KOPT-K1 (cell line): Measurements from ENCODE around the gene B3GALT5.
"Not testable (repeated sequence)": the region's sequence is repeated elsewhere in the genome, so short reads cannot be mapped to it uniquely, and the experiment has no call there.

ENCODE experiments used
- H3K27ac ChIP-seq: fragments of 200-600 bp; sonication (generic); 2 replicates; pipeline ENCODE4 v1.5.1; 2016; ENCODE audit warnings: antibody characterized with exemption, mild to moderate bottlenecking, low read depth, low read length; ENCODE audit not compliant: poor library complexity, severe bottlenecking
- H3K36me3 ChIP-seq: fragments of 200-600 bp; sonication (generic); 2 replicates; pipeline ENCODE4 v1.5.1; 2017; ENCODE audit warnings: antibody characterized with exemption, mild to moderate bottlenecking, low read length, moderate library complexity; ENCODE audit not compliant: insufficient read depth
- H3K9me3 ChIP-seq: fragments of 200-600 bp; sonication (generic); 2 replicates; pipeline ENCODE4 v1.5.1; 2017; ENCODE audit warnings: antibody characterized with exemption, low read length, mild to moderate bottlenecking; ENCODE audit not compliant: insufficient read depth, poor library complexity, severe bottlenecking

B3GALT5 gene

GRCh38 chr21:39612233-39613040, at the start of gene B3GALT5:
B3GALT5 (plus strand) TSS chr21:39612940; CDS start chr21:39660560, 47,620 bp downstream.
- Histone ChIP-seq H3K9me3 (peaks cover 2% of the 10 kb centered on the region), H3K36me3 (no peaks in the 10 kb centered on the region), H3K27ac (no peak within 1 kb of the TSS)

- no peak overlapping the region for H3K27ac ChIP-seq
- H3K36me3 ChIP-seq: no peaks in the 10 kb centered on the region
- H3K9me3 ChIP-seq: no peaks in the 10 kb centered on the region
Measured at GRCh38 chr21:39564200-39564599, 48.5 kb upstream of the B3GALT5 start.

- H3K9me3 ChIP-seq: no peaks in the 10 kb centered on the region
- no peaks in the 10 kb centered on the region for H3K36me3 ChIP-seq
Measured at GRCh38 chr21:39567180-39567972, 45.4 kb upstream of the B3GALT5 start.

GRCh38 chr21:39568361-39568760, 44.4 kb upstream of the B3GALT5 start:
- Histone ChIP-seq H3K36me3 (no peaks in the 10 kb centered on the region), H3K27ac (no peak overlapping the region), H3K9me3 (no peaks in the 10 kb centered on the region)

More at GRCh38 chr21:39567180-39567972, 45.4 kb upstream of the B3GALT5 start:
- no peak overlapping the region for H3K27ac ChIP-seq

GRCh38 chr21:39575775-39576174, 37.0 kb upstream of the B3GALT5 start:
- H3K9me3 ChIP-seq: no peaks in the 10 kb centered on the region
- no peak overlapping the region for H3K27ac ChIP-seq
- no peaks in the 10 kb centered on the region for H3K36me3 ChIP-seq

- Histone ChIP-seq H3K9me3 (no peaks in the 10 kb centered on the region), H3K27ac (no peak overlapping the region), H3K36me3 (no peaks in the 10 kb centered on the region)
Measured at GRCh38 chr21:39576518-39577128, 36.1 kb upstream of the B3GALT5 start.

- H3K9me3 ChIP-seq: no peaks in the 10 kb centered on the region
- H3K36me3 ChIP-seq: no peaks in the 10 kb centered on the region
- H3K27ac ChIP-seq: no peak overlapping the region
Measured at GRCh38 chr21:39579734-39580332, 32.9 kb upstream of the B3GALT5 start.

- no peaks in the 10 kb centered on the region for H3K36me3 ChIP-seq
- H3K27ac ChIP-seq: no peak overlapping the region
- H3K9me3 ChIP-seq: no peaks in the 10 kb centered on the region
Measured at GRCh38 chr21:39580744-39581143, 32.0 kb upstream of the B3GALT5 start.

- no peaks in the 10 kb centered on the region for H3K9me3 ChIP-seq
- H3K27ac ChIP-seq: no peak overlapping the region
- no peaks in the 10 kb centered on the region for H3K36me3 ChIP-seq
Measured at GRCh38 chr21:39581414-39581813, 31.3 kb upstream of the B3GALT5 start.

GRCh38 chr21:39582749-39583148, 30.0 kb upstream of the B3GALT5 start:
- H3K36me3 ChIP-seq: no peaks in the 10 kb centered on the region
- no peak overlapping the region for H3K27ac ChIP-seq

GRCh38 chr21:39583586-39583985, 29.2 kb upstream of the B3GALT5 start:
- H3K27ac ChIP-seq, H3K9me3 ChIP-seq, H3K36me3 ChIP-seq: not testable (repeated sequence)

More at GRCh38 chr21:39582749-39583148, 30.0 kb upstream of the B3GALT5 start:
- no peaks in the 10 kb centered on the region for H3K9me3 ChIP-seq

GRCh38 chr21:39587376-39587775, 25.4 kb upstream of the B3GALT5 start:
- H3K36me3 ChIP-seq: no peaks in the 10 kb centered on the region
- no peaks in the 10 kb centered on the region for H3K9me3 ChIP-seq
- H3K27ac ChIP-seq: no peak overlapping the region

GRCh38 chr21:39588884-39589283, 23.9 kb upstream of the B3GALT5 start:
- Histone ChIP-seq H3K36me3 (no peaks in the 10 kb centered on the region), H3K27ac (no peak overlapping the region), H3K9me3 (no peaks in the 10 kb centered on the region)

- Histone ChIP-seq H3K27ac (no peak overlapping the region), H3K9me3 (no peaks in the 10 kb centered on the region)
Measured at GRCh38 chr21:39593522-39593921, 19.2 kb upstream of the B3GALT5 start.

GRCh38 chr21:39595465-39595864, 17.3 kb upstream of the B3GALT5 start:
- H3K9me3 ChIP-seq: no peaks in the 10 kb centered on the region
- H3K36me3 ChIP-seq: no peaks in the 10 kb centered on the region
- H3K27ac ChIP-seq: no peak overlapping the region

More at GRCh38 chr21:39593522-39593921, 19.2 kb upstream of the B3GALT5 start:
- no peaks in the 10 kb centered on the region for H3K36me3 ChIP-seq
